GM19324 (cell line): Measurements from ENCODE around the gene UBE2V1.
"Not testable (repeated sequence)": the region's sequence is repeated elsewhere in the genome, so short reads cannot be mapped to it uniquely, and the experiment has no call there.

Experiments used
- ATAC-seq: cut with Tn5 transposase; IDR thresholded peaks from one replicate; pipeline ENCODE4 v1.9.1; 2021; ENCODE audit warnings: mild to moderate bottlenecking, moderate library complexity; ENCODE audit not compliant: unreplicated experiment, low FRiP score

Gene UBE2V1

GRCh38 chr20:50067461-50067860 lies 45.5 kb downstream of the UBE2V1 start:
- no peak for ATAC-seq

DNA sequence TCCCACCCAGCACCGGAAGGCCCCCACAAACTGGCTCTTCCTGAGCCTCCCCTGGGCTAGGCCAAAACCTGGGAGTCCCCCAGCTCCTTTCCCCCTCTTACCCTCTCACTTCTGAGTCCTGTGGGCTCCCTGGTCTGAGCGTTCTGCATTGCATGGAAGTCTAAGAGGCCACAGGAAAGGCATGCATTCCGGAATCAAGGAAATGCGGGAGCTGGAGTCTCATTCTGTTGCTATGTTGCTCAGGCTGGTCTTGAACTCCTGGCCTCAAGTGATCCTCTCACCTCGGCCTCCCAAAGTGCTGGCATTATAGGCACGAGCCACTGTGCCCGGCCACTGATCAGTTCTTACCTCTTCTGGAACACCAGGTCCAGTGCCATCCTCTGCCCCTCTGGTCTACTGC lies 45.9 kb downstream of the UBE2V1 start:
- ATAC-seq: no peak

DNA sequence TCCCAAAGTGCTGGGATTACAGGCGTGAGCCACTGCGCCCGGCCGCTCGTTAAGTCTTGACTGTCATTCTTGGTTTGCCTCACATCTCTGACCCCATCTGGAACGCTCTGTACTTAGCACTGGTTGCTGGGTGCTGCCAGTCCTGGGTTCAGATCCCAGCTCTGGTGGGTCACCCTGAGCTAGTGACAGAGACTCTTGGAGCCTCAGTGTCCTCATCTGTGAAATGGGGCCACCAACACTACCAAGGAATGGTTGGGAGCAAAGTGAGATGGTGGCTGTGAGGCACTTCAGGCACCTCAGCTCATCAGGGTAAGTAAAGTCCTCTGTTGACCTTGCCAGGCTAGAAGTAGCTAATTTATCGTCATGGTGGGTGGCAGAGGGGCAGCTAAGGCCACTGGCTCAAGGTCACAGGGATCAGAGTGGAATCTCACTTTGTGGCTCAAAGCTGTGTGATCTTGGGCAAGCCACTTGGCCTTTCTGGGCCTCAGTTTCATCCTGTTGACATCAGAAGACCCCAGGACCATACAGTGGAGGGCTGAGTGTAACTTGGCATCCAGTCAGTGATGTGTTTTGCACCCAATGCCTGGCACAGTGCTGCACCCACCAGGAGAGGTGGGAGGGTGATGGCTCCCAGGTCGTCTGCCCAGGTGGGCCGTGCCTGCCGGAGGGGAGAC lies 46.7 kb downstream of the UBE2V1 start:
- ATAC-seq: no peak

DNA sequence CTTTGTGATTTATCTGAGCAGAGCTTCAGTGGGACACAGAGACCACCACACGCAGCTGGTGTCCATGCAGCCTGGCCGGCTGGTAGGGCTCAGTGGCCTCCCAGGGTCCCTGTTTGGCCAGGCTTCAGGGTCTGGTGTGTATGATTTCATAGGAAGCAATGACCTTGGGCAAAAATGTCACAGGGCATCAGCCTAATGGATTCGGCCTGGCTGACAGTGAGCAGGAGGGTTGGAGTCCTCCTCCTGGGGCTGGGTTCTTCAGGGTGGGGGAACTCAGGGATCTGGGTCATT lies 47.7 kb downstream of the UBE2V1 start:
- no peak for ATAC-seq

GRCh38 chr20:50063763-50064162 lies 49.2 kb downstream of the UBE2V1 start:
- ATAC-seq: not testable (repeated sequence)

GRCh38 chr20:50062006-50062838 lies 50.7 kb downstream of the UBE2V1 start:
- ATAC-seq: no peak

GRCh38 chr20:50061151-50062005 lies 51.6 kb downstream of the UBE2V1 start:
- ATAC-seq: no peak

DNA sequence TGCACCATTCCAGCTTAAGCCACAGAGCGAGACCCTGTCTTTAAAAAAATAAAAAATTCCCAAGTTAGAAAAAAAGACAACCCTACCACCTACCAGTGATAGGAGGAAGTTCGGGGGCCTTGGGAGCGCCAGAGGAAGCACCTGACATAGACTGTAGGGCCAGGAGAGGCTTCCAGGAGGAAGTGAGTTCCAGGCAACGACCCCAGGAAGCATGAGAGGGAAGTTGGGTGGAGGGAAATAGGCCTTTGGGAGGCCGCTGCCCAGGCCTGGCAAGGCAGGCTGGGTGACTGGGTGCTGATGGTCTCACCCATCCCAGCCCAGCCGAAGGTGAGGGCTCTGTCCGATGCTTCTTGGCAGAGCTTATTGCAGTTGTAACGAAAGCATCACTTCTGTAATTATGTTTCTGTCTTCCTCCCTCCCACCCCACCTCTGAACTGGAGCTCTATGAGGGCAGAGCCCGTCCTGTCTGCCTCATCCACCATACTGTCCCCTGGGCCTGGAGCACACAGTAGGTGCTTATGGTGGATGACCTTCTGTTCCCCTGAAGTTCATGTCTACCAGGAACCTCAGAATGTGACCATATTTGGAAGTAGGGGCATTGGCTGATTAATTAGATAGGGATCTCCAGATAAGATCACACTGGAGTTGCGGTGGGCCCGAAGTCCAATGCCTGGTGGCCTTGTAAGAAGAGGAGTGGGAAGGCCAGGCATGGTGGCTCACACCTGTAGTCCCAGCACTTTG lies 54.1 kb downstream of the UBE2V1 start:
- ATAC-seq: no peak

DNA sequence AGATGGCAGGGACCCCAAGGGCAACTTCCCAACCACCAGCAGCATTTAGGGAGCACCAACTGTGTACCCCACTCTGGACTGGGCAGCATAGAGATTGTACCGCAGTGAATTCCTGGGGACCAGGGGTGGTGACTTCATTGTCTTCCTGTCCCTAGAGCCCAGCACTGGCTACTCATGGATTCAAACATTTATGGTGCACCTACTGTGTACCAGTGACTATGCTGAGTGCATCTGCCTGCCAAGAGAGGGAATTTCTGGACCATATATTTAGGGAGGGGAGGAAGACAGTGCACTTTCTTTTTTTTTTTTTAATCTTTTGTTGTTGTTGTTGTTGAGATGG lies 55.3 kb downstream of the UBE2V1 start:
- no peak for ATAC-seq

GRCh38 chr20:50056951-50057713 lies 55.8 kb downstream of the UBE2V1 start:
- no peak for ATAC-seq

DNA sequence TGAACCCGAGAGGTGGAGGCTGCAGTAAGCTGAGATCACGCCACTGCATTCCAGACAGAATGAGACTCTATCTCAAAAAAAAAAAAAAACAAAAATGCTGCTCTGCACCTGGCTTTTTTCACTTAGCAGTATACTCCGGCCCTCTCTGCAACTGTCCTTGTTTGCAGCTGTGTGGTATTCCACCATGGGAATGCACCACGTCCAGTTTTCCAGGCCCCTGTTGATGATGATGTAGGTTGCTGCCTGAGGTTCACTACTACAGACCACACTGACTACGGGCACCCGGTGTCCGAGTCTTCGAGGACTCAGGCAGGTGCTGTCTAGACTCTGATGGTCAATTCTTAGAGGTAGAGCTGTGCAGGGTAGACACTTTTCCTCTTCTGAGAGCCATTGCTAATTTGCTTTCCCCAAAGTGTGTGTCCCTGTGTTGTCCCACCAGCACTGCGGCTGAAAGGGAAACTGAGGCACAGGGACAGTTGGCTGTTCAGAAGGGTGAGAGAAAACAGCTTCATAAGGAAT lies 56.5 kb downstream of the UBE2V1 start:
- no peak for ATAC-seq

- no peak for ATAC-seq
These were observed 57.3 kb downstream of the UBE2V1 start for GRCh38 chr20:50055524-50056083.

DNA sequence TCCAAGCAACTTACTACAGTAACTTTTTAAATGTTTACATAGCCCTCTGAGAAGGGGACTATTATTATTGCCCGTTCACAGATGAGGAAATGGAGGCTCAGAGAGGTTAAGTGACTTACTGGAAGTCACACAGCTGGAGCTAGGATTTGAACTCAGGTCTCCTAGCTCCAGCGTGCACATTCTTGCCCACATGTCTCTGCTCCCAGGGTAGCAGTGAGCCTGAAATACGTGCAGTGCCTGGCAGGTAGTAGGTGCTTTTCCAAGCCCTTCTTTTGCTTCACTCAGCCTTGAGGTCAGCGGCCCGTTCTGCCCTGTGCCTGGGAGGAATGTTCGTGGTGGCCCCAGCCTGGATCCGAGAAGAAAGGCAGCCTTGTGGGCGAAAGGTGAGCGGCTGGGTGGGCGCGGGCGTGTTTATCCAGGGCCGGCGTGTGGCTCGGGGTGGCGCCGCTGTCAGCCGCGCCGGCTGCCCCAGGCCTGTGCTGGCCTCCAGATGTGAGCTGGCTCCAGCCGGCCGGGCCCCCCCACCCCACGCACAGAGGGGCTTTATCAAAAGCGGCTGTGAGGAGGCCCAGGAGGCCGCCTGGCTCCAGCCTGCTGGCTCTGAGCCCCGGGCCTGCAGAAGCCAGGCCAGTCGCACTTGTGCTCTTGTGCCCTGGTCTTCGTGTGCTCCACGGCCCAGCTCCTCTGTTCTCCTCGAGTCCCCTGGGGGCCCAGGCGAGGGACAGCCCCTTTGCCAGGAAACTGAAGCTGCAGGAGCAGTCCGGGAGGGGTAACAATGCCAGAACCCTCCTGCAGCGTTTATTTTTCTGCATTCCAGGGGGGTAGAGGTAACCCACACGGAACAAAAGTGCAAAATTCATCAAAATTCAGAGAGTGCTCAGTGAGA lies 58.1 kb downstream of the UBE2V1 start:
- no peak for ATAC-seq

DNA sequence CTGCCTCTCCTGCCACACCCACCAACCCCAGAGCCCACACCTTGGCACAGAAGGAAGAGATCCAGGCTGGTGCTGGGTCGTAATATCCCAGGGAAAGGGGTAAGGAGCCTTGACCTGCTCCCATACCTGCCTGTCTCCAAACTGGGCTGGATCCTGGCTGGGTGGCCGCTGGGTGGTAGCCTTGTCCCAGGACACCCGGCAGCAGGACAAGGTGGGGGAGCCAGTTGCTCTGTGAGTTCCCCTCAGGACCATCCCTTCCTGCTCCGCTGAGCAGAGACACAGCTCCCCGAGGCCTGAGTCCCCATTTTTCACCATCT lies 58.8 kb downstream of the UBE2V1 start:
- no peak for ATAC-seq

- ATAC-seq: no peak
These were observed 59.4 kb downstream of the UBE2V1 start for GRCh38 chr20:50053362-50054230.

- ATAC-seq: no peak
These were observed 60.2 kb downstream of the UBE2V1 start for GRCh38 chr20:50052550-50053361.
